ENCODE data around the gene BTBD18.

GRCh38 chr11:57801183-57801485 lies 49.5 kb upstream of the BTBD18 start:
- TF ChIP-seq ZBTB7A (IDR thresholded peaks at IDR 0.05; ENCODE audit: low read depth): no peak
- TF ChIP-seq EP300 (IDR thresholded peaks at IDR 0.05; ENCODE audit: borderline replicate concordance): no peak
- no peak for TF ChIP-seq TAF1 (IDR thresholded peaks at IDR 0.05; ENCODE audit: low read depth)

All from Ishikawa (cell line).